ENCODE data around the gene SCYGR5. TPM values are rescaled to one million over a fixed set of nuclear protein-coding genes. Genes with fewer than 3 reads are reported as not detected.

Gene SCYGR5
- total and polyA plus RNA-seq, 2 of the 8 experiments (the other 6 are each of a cell fraction or from before 2014, with no cell fraction given), result not detected

- no peak for TF ChIP-seq HDAC2 (IDR thresholded peaks at IDR 0.05; ENCODE audit: borderline replicate concordance in 1 of 2, low read depth in 2 of 2, low read length in 2 of 2)
- TF ChIP-seq RFX5 (IDR thresholded peaks at IDR 0.05; ENCODE audit: borderline replicate concordance, low read depth, low read length), result no peak
- no peak for TF ChIP-seq KDM5A (IDR thresholded peaks at IDR 0.05; ENCODE audit: low read length)
Measured at GRCh38 chr2:227627769-227628168, 38.8 kb upstream of the SCYGR5 start (continued).
